GM12891 (cell line): Measurements from ENCODE around the gene DLST.

Experiments
- POLR2A ChIP-seq: IDR thresholded peaks from 2 replicates; pipeline ENCODE4 v1.6.1; 2011; ENCODE audit warnings: low read depth, low read length, control low read depth
- POLR2AphosphoS5 ChIP-seq: IDR thresholded peaks from 2 replicates; pipeline ENCODE4 v1.6.1; 2011; ENCODE audit warnings: low read depth, low read length, control low read depth

GRCh38 chr14:74945261-74945851 is 63.6 kb downstream of the DLST start:
- no peak for TF ChIP-seq POLR2A
- no peak for TF ChIP-seq POLR2AphosphoS5
